GM12873 (cell line): ENCODE measurements around the gene AHSG.

ENCODE experiments used
- TF ChIP-seq, protein P1 (sequence below): IDR thresholded peaks from 2 replicates; pipeline ENCODE4 v1.5.1; 2012; ENCODE audit warnings: low read depth, mild to moderate bottlenecking, moderate library complexity, low read length, control low read depth; ENCODE audit not compliant: insufficient read depth; ENCODE audit errors: missing control alignments

The AHSG gene

DNA sequence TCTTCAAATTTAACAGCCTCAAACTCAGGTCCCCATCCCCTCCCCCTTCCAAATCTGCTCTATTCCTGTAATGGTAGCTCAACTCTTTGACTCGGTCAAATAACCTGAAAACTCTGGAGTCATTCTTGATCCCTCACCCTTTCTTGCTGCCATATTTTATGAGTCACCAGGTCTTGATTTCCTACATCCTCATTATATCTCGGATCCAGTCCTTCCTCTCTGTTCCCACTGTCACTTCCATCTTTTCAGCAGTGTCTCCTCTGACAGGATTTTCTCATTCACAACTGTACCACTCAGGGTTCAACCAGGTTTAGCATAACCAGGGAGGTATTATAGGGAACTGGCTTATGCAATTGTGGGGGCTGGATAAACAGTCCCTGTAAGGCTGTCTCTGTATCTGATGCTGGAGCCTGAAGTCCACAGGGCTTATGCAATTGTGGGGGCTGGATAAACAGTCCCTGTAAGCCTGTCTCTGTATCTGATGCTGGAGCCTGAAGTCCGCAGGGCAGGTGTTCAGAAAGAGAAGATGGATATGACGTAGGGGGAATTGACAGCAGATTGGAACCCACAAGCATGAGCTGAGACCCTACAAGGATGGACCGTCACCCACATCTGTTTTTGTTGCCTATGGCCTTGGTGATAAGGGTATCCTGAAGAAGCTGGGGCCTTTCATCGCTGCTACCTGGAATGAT lies 18.2 kb downstream of the AHSG start:
- TF ChIP-seq, protein P1, sequence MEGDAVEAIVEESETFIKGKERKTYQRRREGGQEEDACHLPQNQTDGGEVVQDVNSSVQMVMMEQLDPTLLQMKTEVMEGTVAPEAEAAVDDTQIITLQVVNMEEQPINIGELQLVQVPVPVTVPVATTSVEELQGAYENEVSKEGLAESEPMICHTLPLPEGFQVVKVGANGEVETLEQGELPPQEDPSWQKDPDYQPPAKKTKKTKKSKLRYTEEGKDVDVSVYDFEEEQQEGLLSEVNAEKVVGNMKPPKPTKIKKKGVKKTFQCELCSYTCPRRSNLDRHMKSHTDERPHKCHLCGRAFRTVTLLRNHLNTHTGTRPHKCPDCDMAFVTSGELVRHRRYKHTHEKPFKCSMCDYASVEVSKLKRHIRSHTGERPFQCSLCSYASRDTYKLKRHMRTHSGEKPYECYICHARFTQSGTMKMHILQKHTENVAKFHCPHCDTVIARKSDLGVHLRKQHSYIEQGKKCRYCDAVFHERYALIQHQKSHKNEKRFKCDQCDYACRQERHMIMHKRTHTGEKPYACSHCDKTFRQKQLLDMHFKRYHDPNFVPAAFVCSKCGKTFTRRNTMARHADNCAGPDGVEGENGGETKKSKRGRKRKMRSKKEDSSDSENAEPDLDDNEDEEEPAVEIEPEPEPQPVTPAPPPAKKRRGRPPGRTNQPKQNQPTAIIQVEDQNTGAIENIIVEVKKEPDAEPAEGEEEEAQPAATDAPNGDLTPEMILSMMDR = no peak

DNA sequence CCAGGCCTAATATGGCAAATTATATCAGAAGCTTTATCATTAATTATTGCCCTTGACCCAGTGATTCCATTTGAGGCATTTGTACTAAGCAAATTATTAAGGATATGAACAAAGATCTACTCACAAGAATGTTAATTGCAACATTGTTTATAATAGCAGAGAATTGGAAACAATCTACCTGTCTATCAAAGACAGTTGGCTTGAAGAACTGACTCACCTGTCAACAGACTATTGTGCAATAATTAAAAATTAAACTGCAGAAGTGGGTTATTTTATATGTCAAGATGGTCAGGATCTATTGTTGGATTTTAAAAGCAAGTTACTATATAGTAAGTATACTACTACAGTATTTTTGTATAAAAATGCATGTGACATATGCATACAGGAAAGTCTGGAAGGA lies 20.6 kb downstream of the AHSG start:
- TF ChIP-seq, protein P1 = no peak

DNA sequence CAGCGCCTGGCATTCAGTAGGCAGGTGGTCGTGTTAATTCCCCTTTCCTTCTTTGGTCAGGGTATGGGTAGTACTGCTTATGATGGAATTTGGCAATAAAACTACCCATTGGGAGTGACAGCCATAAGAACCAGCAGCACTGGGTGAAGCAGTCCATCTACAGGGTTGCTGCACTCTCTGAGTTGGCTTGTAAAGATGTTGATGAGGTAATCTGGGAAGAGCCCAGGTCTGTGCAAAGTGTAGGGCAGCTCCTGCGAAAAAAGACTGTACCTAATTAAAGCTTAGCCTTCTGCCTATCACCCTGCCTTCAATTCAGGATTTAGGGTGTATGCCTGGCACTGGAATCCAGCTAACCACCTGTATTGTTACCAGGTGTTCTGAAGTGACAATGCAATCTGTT lies 22.7 kb downstream of the AHSG start:
- TF ChIP-seq, protein P1 = no peak

DNA sequence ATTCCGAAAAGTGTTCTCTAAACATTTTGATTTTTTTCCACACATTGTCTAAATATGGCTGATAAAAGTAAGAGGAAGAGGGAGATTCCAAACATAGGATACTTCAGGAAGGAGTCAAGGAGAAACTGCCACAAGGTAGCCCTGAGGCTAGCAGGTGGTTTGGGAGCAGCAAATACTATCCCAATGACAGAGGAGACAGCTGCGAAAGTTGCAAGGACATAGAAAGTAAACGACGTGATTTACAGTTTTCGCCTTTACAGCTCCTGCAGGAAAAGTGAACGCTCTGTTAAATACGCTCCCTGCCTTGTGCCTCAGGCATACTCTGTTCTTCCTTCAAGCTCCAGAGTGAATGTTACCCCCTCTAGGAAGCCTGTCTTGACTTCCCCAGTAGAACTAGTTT lies 23.7 kb downstream of the AHSG start:
- TF ChIP-seq, protein P1 = no peak

DNA sequence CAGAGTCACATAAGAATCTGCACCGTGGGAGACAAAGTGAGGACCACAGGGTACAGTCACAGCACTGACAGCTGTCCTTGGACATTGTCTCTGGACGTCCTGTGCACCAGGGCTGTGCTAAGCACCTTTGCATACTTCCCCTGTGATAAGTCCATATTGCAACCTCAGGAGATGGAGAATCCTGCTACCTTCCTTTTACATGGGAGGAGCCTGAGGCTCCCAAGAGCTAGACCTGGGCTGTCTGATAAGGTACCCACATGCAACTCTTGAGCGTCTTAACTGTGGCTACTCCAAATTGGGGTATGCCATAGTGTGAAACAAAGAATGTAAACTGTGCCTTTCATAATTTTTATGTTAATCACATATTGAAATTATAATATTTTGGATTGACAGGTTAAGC lies 24.8 kb downstream of the AHSG start:
- TF ChIP-seq, protein P1 = no peak

DNA sequence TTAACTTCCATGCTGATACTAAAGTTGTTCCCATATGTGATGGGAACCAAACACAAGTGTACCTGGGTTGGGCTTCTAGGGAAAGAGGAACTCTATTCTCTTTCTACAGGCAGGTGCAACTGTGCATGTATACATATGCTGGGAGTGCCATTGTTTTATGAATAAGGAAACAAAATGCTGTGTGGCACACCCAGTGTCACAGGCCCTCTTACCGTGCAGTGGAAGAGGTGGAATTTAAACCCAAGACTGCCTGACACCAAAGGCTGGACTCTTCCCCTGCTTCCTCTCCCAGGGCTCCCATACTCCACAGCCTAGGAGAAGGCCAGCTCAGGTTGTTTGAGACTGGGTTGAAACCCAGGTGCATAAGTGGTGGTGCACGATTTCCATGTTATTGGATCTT lies 25.4 kb downstream of the AHSG start:
- TF ChIP-seq, protein P1 = no peak

DNA sequence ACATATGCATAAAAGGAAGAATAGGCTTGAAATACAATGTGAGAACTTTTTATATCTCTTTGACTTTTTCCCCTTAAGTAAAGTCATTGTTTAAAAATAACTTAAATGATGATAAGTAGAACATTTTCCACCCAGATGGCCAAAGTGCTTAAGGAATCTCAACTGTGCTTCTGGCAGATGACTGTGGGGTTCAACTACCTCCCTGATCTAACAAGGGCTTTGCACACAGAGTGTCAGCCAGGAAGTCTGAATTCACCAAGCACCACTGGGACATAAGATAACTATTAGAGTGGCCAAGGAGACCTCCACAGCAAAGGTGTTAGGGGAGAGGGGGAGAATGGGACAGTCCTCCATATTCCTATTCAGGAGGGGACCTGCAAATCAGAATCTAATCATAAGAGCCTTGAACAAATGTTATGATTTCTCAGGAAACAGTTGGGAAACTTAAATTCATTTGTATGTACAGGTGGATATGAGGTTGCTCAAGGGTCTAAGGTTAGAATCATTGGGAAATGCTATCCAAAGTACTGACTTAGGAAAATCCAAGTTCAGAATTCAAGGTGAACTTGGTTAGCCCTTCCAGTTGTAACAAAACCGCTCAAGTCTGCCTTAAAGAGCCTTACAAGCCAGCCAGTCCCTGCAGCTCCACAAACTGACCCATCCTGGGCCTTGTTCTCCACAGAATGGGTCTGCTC lies 27.1 kb downstream of the AHSG start, which contains the start of gene FETUB:
TSS of gene FETUB (plus strand) at position 622 of the 695 bp plus-strand sequence. CDS start at position 684, 62 bp downstream.
- TF ChIP-seq, protein P1 = no peak
